ENCODE measurements around the gene RBP4.

- TF ChIP-seq POLR2AphosphoS5 (IDR thresholded peaks at IDR 0.05; ENCODE audit: low read length), result no peak
- TF ChIP-seq EP300 (IDR thresholded peaks at IDR 0.05; ENCODE audit: borderline replicate concordance in 1 of 2, control insufficient read depth in 1 of 2, low read depth in 2 of 2, low read length in 2 of 2), result no peak
- TF ChIP-seq SIN3A (IDR thresholded peaks at IDR 0.05; ENCODE audit: low read depth, low read length), result no peak
- TF ChIP-seq CTCF (IDR thresholded peaks at IDR 0.05 in 2 of 3, conservative IDR thresholded peaks at IDR 0.05 in 1 of 3; ENCODE audit: control insufficient read depth in 2 of 3, extremely low read depth in 1 of 3, insufficient read depth in 1 of 3, low read depth in 3 of 3, low read length in 3 of 3), result no peak
Measured at GRCh38 chr10:93560541-93560940, 40.5 kb downstream of the RBP4 start.
